GM12878 (cell line): ENCODE data around the gene DENND1B. TPM values are rescaled to one million over a fixed set of nuclear protein-coding genes. Genes with fewer than 3 reads are reported as not detected.
"Not testable (repeated sequence)": the region's sequence is repeated elsewhere in the genome, so short reads cannot be mapped to it uniquely, and the experiment has no call there.

Experiments
- ATAC-seq: fragments of 200-7000 bp; cut with Tn5 transposase; 3 replicates; pipeline ENCODE4 v1.9.1; 2020; ENCODE audit warnings: mild to moderate bottlenecking, moderate library complexity
- BruUV-seq: library from RNA; stranded (reverse); fragments of 400-500 nt; replicated peaks from 2 replicates; lab custom pipeline; 2021; lab: Mats Ljungman, UMichigan
- CTCF ChIA-PET: fragments of 300-600 bp; sonication (Branson Sonifier 250); formaldehyde crosslinking; extraction: SDS; loops from one replicate; lab custom pipeline; 2021; ENCODE audit warnings: inconsistent platforms; lab: Yijun Ruan, JAX
- POLR2A ChIA-PET: fragments of 350-600 bp; formaldehyde crosslinking; extraction: SDS; loops from one replicate; lab custom pipeline; 2021; ENCODE audit warnings: inconsistent platforms; lab: Charles Lee
- RAD21 ChIA-PET: fragments of 300-600 bp; sonication (Branson Sonifier 250); formaldehyde crosslinking; loops from one replicate; lab custom pipeline; 2023; ENCODE audit warnings: antibody characterized with exemption; ENCODE audit not compliant: unreplicated experiment; lab: Charles Lee
- SMC1A ChIA-PET: fragments of 300-600 bp; sonication (Branson Sonifier 250); formaldehyde crosslinking; loops from one replicate; lab custom pipeline; 2023; ENCODE audit not compliant: unreplicated experiment, uncharacterized antibody; lab: Charles Lee
- DNase-seq: peaks from one replicate; pipeline ENCODE4 v3.0.0-alpha.2; 2011; ENCODE audit warnings: low read depth, low spot score
- FAIRE-seq: peaks from 3 replicates; lab custom pipeline; 2011; peaks lifted over from hg19 to GRCh38; lab: Jason Lieb, UNC
- H2AFZ ChIP-seq: 2 replicates; pipeline ENCODE4 v1.6.0; 2011; ENCODE audit warnings: low read depth, low read length, control low read depth; ENCODE audit not compliant: control insufficient read depth
- H3K27ac ChIP-seq: 2 replicates; pipeline ENCODE4 v1.5.1; 2011; ENCODE audit warnings: control low read depth; ENCODE audit not compliant: control insufficient read depth, insufficient read depth
- H3K27me3 ChIP-seq, 2 experiments: replicated peaks in 1 of 2; 2 replicates each; pipeline versions ENCODE4 v1.6.0 to v1.6.1; 2011; ENCODE audit warnings: low read length in 1 of 2; ENCODE audit not compliant: control insufficient read depth in 2 of 2, insufficient read depth in 2 of 2
- H3K36me3 ChIP-seq, 2 experiments: 2 replicates each; pipeline ENCODE4 v1.5.1; 2011; ENCODE audit warnings: low read length in 1 of 2; ENCODE audit not compliant: control insufficient read depth in 2 of 2, insufficient read depth in 2 of 2
- H3K4me1 ChIP-seq: 2 replicates; pipeline ENCODE4 v1.6.1; 2011; ENCODE audit warnings: mild to moderate bottlenecking, low read length, moderate library complexity, mixed read lengths; ENCODE audit not compliant: control insufficient read depth, insufficient read depth
- H3K4me2 ChIP-seq: 2 replicates; pipeline ENCODE4 v1.6.0; 2011; ENCODE audit warnings: control low read depth; ENCODE audit not compliant: control insufficient read depth, insufficient read depth
- H3K4me3 ChIP-seq: fragments of 200-600 bp; sonication (generic); 2 replicates; pipeline ENCODE4 v1.5.1; 2016
- H3K79me2 ChIP-seq: 2 replicates; pipeline ENCODE4 v1.6.0; 2011; ENCODE audit warnings: low read length; ENCODE audit not compliant: control insufficient read depth, insufficient read depth
- H3K9ac ChIP-seq: 2 replicates; pipeline ENCODE4 v1.8.0; 2011; ENCODE audit warnings: low read length, control low read depth, mixed read lengths; ENCODE audit not compliant: control insufficient read depth, insufficient read depth
- H3K9me3 ChIP-seq: replicated peaks from 3 replicates; pipeline ENCODE4 v1.5.1; 2011; ENCODE audit warnings: mild to moderate bottlenecking, low read length; ENCODE audit not compliant: control insufficient read depth, insufficient read depth
- H4K20me1 ChIP-seq: 2 replicates; pipeline ENCODE4 v1.6.0; 2011; ENCODE audit not compliant: control insufficient read depth, insufficient read depth
- CBFB ChIP-seq: IDR thresholded peaks from 2 replicates; pipeline ENCODE4 v1.6.1; 2016; ENCODE audit warnings: antibody characterized with exemption, low read depth
- CTCF ChIP-seq, 3 experiments: IDR thresholded peaks in 2 of 3; conservative IDR thresholded peaks in 1 of 3; 2 replicates each; pipeline ENCODE4 v1.5.1; 2011; ENCODE audit warnings: low read depth in 3 of 3, low read length in 3 of 3, mild to moderate bottlenecking in 3 of 3, control low read depth in 2 of 3, moderate library complexity in 2 of 3, inconsistent platforms in 1 of 3, mixed read lengths in 1 of 3; ENCODE audit not compliant: control insufficient read depth in 2 of 3, insufficient read depth in 1 of 3; ENCODE audit errors: extremely low read depth in 1 of 3
- MYB ChIP-seq: fragments of 150-350 bp; IDR thresholded peaks from 2 replicates; pipeline ENCODE4 v1.6.1; 2014; ENCODE audit warnings: mild to moderate bottlenecking, low read depth, low read length, borderline replicate concordance
- WGBS: methylation state at CpG from one replicate; pipeline ENCODE4 v1.1.6; 2016; ENCODE audit warnings: low lambda C conversion rate; ENCODE audit not compliant: insufficient replicate concordance, insufficient coverage; ENCODE audit errors: missing lambda C conversion rate; 5-methylcytosine and 5-hydroxymethylcytosine counted together
- in situ Hi-C: fragments of 300-500 bp; cut with MboI; formaldehyde crosslinking; loops from 9 replicates; pipeline ENCODE4 v1.14.3; 2018; ENCODE audit warnings: mixed read lengths
- intact Hi-C: fragments of 100-400 bp; cut with micrococcal nuclease; formaldehyde crosslinking; loops from one replicate; pipeline ENCODE4 v1.14.2; 2022; ENCODE audit not compliant: unreplicated experiment
- polyA plus RNA-seq, 11 experiments: library from polyadenylated mRNA; depleted of rRNA in 4 of 11; unstranded in 6 of 11; stranded (reverse) in 5 of 11; fragments of >200 nt; fragmentation: Nextera tagmentation in 4 of 11; fragmentation: Illumina TruSeq in 1 of 11; extraction: Ambion mirVana in 4 of 11; extraction: Trizol in 1 of 11; gene quantifications; 1 replicate in 1 of 11; 2 replicates in 10 of 11; pipeline versions ENCODE4 v1.2.1 to v1.2.3, GENCODE V29; 2011 to 2016; ENCODE audit warnings: inconsistent platforms in 2 of 11, missing spikeins in 2 of 11, low read depth in 1 of 11
- total RNA-seq, 4 experiments: library from RNA; depleted of rRNA in 3 of 4; stranded (reverse); fragments of >200 nt in 3 of 4; fragmentation: Illumina TruSeq in 1 of 4; extraction: Trizol in 1 of 4; gene quantifications; 2 replicates each; pipeline versions ENCODE4 v1.2.1 to v1.2.3, GENCODE V29; 2013 to 2021

DENND1B gene
- total and polyA plus RNA-seq, 10 of the 15 experiments (the other 5 are each of a cell fraction or from before 2014, with no cell fraction given): 1.7 to 10.7 (median 8.0) TPM

- RAD21 ChIA-PET: no interaction called here
- POLR2A ChIA-PET: no interaction called here
These were observed 278.6 kb downstream of the DENND1B start for GRCh38 chr1:197496722-197497121.

DNA sequence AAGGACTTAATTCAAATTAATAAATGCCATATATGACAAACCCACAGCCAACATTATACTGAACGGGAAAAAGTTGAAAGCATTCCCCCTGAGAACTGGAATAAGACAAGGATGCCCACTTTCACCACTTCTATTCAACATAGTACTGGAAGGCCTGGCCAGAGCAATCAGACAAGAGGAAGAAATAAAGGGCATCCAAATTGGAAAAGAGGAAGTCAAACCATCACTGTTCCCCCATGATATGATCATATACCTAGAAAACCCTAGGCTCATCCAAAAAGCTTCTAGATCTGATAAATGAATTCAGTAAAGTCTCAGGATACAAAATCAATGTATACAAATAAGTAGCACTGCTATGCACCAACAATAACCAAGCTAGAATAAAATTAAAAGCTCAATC is 283.8 kb downstream of the DENND1B start:
- CTCF ChIA-PET: interaction anchor here (0.6 to 1.0 kb wide), 2 partner anchors 32 to 33 kb away, joined by 3 read pairs; no protein-coding TSS in a partner anchor
- RAD21 ChIA-PET: not testable (repeated sequence)

More at GRCh38 chr1:197496722-197497121, 278.6 kb downstream of the DENND1B start:
- Histone ChIP-seq H3K27me3 (no peaks in the 10 kb centered on the region), H3K27ac (no peak overlapping the region), H2AFZ (no peak overlapping the region), H3K79me2 (no peaks in the 10 kb centered on the region), H3K4me2 (no peak overlapping the region), H3K36me3 (no peaks in the 10 kb centered on the region), H4K20me1 (no peaks in the 10 kb centered on the region), H3K9me3 (no peaks in the 10 kb centered on the region), H3K4me3 (no peak overlapping the region), H3K9ac (no peak overlapping the region), H3K4me1 (no peaks in the 10 kb centered on the region)
- SMC1A ChIA-PET: no interaction called here
- in situ Hi-C loops: no loop called here
- FAIRE-seq: no peak
- intact Hi-C loops: no loop called here
- no peak for DNase-seq
- TF ChIP-seq CBFB (no peak), MYB (no peak), CTCF (IDR thresholded peaks at IDR 0.05 in 2 of 3, conservative IDR thresholded peaks at IDR 0.05 in 1 of 3; ENCODE audit: control insufficient read depth in 2 of 3, extremely low read depth in 1 of 3, insufficient read depth in 1 of 3, low read depth in 3 of 3, low read length in 3 of 3) (no peak)
- no peak for ATAC-seq
- WGBS: 63% methylated on average over 10 of the region's 10 CpGs
- CTCF ChIA-PET: interaction anchor here (1.7 kb wide), 1 partner anchor 11 kb away, joined by 3 read pairs; no protein-coding TSS in a partner anchor
- no TSS peak for BruUV-seq

More for the DNA sequence above, 283.8 kb downstream of the DENND1B start:
- H3K4me2 ChIP-seq, H2AFZ ChIP-seq, FAIRE-seq, intact Hi-C loops, H3K4me1 ChIP-seq, SMC1A ChIA-PET, in situ Hi-C loops, POLR2A ChIA-PET, H3K27me3 ChIP-seq, H3K9ac ChIP-seq, H3K4me3 ChIP-seq, ATAC-seq, H3K27ac ChIP-seq, BruUV-seq, H3K9me3 ChIP-seq, H4K20me1 ChIP-seq, H3K36me3 ChIP-seq, DNase-seq, H3K79me2 ChIP-seq: not testable (repeated sequence)
- WGBS: 0% methylated on average over 1 of the region's 1 CpG
